ENCODE measurements around the gene ZNF362.
"Not testable (repeated sequence)": the region's sequence is repeated elsewhere in the genome, so short reads cannot be mapped to it uniquely, and the experiment has no call there.

The ZNF362 gene

DNA sequence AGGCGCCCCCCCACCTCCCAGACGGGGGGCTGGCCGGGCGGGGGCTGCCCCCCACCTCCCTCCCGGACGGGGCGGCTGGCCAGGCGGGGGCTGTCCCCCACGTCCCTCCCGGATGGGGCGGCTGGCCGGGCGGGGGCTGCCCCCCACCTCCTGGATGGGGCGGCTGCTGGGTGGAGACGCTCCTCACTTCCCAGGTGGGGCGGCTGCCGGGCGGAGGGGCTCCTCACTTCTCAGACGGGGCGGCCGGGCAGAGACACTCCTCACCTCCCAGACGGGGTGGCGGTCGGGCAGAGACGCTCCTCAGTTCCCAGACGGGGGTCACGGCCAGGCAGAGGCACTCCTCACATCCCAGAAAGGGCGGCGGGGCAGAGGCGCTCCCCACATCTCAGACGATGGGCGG, 53.1 kb downstream of the ZNF362 start:
- DNase-seq: not testable (repeated sequence)

DNA sequence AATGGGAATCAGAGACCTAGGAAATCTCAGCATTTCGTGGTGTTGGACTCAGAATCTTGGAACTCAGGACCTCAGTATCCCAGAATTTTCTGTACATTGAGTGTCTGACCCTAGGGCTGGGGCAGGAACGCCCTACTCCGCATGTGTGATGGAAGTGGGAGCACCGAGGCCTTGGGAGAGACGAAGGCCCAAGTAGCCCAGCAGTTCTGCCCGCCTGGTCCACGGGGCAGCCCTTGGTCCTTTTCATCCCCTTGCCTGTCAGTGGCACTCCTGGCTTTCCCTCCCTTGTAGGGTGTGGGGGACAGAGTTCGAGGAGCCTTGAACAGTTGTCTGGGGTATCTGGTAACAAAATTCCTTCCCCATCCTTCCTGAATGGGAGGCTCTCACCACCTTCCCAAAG, 54.4 kb downstream of the ZNF362 start:
- no peak for DNase-seq

DNA sequence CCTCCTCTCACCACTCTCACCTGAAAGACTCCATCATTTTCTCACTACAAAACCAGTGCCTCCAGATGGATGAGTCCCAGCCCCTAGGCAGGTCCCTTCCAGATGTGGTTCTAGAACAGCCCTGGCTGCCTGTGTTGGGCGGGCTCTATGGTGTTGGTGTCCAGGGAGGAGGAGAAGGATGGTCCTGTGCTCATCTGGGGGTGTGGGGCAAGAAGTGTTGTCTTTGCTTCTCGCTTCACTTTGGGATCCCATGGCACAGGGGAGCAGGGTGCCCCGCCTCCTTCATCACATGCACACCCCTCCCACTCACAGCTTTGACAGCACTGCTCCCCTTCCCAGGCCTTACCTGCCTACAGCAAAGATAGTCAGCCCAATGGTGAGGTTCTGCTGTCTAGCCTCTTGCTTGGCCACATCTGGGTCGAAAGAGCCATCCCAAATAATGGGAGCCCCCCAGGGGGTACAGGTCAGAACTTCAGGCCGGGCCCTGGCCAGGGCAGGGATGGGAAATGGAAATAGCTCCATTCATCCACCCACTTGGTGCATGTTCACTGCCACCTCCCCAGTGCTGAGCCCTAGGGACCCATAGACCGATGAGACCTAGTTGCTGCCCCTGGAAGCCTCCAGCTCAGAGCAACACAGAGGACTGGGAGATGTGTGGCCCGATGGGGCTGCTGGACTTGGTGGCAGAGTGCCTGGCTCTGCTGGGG, 55.6 kb downstream of the ZNF362 start:
- no peak for DNase-seq

DNA sequence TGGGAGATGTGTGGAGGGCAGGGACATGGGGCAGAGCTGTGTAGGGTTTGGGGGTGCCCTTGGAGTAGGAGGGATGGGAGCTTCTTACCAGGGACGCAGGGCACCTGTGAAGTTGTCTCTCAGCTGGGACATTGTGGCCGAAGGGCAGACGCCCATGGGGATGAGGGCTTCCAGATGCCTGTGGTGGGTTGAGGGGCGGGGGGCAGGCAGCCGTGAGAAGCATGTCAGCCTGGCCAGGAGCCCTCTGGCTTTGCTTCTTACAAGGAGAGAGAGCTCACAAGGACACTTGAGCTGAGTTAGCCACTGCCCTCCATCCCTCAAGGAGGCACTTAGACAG, 56.1 kb downstream of the ZNF362 start:
- DNase-seq: no peak

GRCh38 chr1:33314416-33314815, 58.1 kb downstream of the ZNF362 start:
- DNase-seq: no peak

DNA sequence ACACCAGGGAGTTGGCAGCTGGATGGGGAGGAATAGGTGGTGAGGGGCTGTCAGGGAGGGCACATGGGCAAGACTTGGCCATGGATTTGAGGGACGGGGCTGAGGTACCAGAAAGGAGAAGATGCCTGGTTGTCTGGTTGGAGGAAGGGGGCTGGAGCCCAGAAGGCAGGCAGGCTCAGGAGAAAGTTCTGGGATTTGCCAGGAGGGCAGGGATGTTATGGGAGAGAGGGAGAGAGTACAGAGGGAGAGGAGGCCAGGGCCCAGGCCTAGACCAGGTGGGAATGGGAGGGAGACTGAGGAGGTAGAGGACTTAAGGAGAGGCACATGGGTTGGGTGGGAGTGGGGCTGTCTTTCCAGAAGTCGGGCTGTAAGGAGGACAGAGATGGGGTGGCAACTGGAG, 60.3 kb downstream of the ZNF362 start:
- DNase-seq: no peak

GRCh38 chr1:33317354-33317753, 61.1 kb downstream of the ZNF362 start:
- DNase-seq: no peak

DNA sequence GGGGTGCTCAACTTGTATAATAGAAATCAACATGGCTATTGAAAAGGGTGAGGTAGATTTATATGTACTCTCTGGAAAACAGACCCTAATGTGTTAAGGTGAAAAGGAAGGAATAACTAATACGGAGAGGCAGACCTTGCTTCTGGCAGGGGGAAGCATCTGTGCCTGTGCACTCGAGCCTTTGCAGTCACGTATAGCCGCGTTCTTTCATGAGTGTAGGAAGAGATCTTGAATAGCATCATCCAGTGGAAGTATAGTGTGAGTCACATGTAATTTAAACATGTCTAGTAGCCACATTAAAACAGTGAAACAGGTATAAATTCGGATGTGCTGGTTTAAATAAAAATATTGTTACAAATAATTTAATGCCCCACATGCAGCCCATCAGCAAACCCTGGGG, 61.7 kb downstream of the ZNF362 start:
- DNase-seq: no peak

GRCh38 chr1:33319186-33319948, 63.1 kb downstream of the ZNF362 start:
- DNase-seq: no peak

GRCh38 chr1:33319949-33320618, 63.8 kb downstream of the ZNF362 start:
- no peak for DNase-seq

- DNase-seq: no peak
Measured at GRCh38 chr1:33320619-33321165, 64.4 kb downstream of the ZNF362 start, which contains the start of gene A3GALT2. Gene A3GALT2 (minus strand): TSS chr1:33321098. CDS start chr1:33321098, 0 bp downstream.

GRCh38 chr1:33321178-33321577, 64.9 kb downstream of the ZNF362 start:
- no peak for DNase-seq

- no peak for DNase-seq
Measured at GRCh38 chr1:33322109-33322508, 65.8 kb downstream of the ZNF362 start.

DNA sequence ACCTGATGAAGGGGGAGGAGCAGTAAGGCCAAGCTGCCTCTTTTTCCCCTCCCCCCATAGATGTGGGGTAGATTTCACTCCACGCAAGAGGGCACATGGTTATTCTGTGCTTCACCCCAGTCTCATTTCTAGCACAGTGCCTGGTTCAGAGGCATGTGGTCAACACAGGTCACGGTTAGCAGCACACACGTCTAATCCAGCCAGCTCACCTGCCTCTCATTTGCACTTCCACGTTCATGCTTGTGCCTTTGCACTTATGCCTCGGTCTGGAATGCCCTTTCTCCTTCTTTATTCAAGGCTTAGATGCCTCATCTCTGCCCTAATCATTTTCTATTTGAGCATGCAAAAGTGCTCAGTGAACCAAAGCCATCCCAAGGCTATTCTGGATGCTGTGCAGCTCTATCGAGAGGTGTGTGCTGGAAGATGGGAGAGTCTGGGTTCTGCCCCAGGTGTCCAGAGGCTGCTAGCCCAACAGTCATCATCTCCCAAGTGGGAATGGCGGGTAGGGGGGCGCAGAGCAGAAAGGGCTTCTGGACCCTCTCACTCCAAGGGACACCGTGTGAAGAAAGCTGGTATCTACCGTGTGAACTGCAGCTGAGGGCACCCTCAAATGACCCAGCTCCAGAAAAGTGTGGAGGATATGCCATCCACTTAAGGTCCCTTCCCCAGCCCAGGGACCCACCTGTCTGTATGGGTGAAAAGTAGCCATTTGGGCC, 66.7 kb downstream of the ZNF362 start:
- no peak for DNase-seq

DNA sequence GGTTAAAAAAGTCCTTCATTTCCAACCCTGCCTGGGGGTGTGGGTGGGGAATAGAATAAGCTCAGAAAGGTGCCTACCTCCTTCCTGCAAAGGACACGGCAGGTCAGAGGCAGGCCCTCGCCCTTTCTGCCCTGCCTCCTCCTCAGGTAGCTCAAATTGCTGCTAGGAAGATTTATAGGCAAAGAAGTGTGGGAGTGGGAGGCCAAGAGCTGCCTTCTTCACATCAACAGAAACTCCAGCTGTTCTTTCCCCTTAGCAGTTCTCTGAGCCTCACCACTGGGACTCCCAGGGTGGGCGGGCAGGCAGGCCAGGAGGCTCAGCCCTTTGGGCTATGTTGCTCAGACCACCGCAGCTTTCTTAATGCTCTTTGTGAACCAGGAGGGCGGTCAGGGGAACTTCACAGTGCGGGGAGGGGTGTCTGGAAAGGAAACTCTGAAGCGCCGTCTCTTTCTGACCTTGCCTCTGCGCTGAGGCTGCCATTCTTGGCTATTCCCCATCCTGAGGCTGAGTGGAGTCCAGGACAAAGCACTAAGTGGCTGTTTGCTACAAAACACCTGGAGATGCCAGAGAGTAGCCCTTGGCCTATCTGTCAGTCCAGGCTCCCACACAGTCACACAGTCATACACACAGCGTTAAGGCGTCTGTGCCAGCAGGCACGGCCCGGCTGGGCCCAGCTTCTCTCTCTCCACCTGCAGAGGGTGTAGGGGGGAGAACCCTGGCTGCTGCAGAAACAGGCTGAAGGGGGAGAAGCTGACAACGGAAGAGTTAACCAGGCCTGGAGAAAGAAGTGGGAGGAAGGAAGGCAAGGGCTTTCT, 67.6 kb downstream of the ZNF362 start:
- no peak for DNase-seq

- no peak for DNase-seq
Measured at GRCh38 chr1:33324677-33325575, 68.6 kb downstream of the ZNF362 start.

GRCh38 chr1:33326785-33327184, 70.5 kb downstream of the ZNF362 start:
- no peak for DNase-seq

DNA sequence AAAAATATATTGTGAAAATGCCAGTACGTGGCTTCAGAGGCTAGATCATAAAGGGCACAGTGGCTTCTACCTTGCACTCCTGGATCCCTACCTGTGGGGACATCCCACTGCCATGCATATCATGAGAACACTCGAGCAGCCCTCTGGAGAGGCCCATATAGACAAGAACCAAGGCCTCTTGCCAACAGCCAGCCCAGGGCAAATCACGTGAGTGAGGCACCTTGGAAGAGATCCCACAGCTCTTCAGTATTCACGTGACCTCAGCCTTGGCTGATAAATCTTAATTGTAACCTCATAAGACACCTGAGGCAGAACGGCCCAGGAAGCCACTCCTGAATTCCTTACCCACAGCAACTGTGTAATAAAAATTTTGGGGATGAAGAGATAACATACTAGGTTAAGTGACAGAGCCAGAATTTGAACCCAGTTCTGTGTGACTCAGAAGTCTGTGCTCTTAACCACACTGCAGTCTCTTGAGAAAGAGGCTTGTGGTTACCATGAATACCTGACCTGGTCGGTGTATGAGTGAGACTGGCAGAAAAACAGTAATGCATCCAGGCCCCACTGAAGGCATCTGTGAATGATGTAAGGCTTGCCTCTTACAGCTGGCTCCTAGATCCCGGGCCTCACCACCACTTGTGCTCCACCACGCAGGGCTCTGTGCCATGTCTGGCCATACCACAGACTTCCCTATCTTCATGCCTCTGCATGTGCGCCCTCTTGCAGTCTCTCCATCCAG, 71.5 kb downstream of the ZNF362 start:
- DNase-seq: no peak

DNA sequence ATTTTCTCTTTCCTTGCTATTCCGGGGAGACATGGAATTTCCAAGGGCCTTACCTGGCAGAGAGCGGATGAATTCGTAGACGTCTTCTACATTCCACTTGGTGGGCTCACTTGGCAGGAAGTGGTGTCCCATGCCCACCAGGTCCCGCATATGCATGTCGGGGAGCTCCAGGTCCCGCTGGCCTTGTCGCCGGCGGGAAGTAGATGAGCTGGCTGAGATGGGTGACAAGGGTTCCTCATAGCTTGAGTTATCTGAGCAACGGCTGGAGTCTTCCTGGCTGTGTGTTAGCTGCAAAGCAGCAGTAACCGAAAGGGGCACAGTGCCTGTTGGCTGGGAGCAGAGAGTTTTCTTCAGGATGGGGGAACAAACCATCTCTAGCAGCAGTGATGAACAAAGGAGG, 72.5 kb downstream of the ZNF362 start:
- no peak for DNase-seq

GRCh38 chr1:33329600-33330305, 73.5 kb downstream of the ZNF362 start:
- DNase-seq: no peak

Data from DMS 273 treated with DMSO at 0.1 percent for 48 hours (cell line).